GM19240 (cell line): ENCODE data around the gene BTK.
A peak's percentile ranks its signal among the peaks of the same experiment; 100 is the strongest.

Experiments
- DNase-seq: peaks from one replicate; pipeline ENCODE4 v3.0.0; 2011; ENCODE audit warnings: low spot score; ENCODE audit not compliant: insufficient read length

Gene BTK

DNA sequence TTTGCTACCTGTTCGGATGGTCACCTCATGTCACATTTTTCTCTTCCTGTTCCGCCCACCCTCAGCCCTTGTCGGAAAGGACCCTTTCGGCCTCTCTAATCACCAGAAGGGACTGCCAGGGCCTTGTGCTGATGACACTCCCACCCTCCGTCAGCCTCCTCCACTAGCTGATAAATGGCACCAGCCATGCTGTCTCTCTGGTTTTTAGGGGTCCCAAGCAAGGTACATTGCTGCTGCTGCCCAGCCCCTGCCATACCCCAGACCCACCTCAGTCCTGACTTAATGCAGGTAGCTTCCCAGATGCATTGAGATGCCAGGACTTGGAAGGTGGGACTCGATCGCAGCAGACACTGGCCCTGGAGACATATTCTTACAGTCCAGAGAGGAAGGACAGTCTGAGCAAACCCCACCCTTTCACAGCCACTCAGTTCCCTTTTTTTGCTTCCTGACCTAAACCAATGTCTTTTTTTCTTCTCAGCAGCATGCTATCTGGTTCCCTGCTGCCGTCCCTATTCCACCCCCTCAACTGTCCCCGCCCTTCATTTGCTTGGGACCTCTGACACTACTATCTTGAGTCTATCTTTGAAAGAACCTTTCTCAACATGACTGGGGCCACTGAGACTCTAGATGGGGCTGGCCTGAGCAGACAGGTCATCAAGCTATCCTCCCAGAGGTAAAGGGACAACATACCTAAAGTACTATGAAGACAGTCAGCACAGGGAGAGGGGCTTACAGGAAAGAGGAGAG is at the start of gene BTK:
Gene BTK, minus strand, starts transcription at position 397 of the 747 bp plus-strand sequence. CDS start 10,907 bp downstream, outside the sequence.
- no peak for DNase-seq

DNA sequence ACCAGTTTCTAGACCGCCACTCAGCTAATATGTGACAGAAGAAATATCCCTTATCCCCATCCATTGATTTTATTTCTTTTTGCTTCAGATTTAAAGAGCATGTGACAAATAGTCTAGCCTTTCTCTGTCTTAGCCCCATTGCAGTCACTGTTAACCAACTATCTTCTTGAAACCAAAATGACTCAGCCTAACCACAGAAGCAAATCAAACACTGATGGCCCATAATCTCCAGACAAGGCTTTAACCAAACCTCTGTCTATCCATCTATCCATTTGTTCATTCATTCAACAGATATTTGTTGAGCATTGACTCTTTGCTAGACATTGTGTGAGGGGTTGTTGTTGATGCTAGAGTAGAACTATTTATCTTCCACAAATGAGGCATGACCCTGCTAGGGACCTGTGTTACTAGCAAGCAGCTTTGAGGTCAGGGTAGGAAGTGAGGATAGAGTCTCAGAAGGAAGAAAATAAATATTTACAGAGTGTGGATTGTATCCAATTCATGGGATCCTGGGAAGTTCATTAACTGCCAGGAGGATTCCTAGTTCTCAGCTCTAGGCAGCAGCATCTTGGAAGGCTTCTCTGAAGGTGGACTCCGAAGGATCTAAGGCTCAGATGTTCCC is 44.6 kb upstream of the BTK start:
- no peak for DNase-seq

DNA sequence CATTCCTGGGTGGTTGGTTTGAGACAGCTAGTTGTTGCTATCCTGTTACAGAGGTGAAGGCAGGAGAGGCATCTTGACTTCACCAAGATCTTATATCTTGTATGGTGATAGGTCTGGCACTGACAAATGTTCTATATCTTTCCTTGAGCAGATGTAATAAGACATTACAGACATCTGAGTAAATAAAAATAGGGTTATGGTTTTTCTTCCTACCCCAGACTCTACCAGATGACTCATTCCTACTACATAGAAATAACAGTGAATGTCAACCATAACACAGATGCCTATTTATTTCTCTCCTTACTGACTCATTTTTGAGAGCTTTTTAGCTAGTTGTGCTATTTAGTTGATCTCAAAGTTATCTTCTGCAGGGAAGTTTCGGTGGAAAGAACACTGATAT is 43.9 kb upstream of the BTK start:
- no peak for DNase-seq

DNA sequence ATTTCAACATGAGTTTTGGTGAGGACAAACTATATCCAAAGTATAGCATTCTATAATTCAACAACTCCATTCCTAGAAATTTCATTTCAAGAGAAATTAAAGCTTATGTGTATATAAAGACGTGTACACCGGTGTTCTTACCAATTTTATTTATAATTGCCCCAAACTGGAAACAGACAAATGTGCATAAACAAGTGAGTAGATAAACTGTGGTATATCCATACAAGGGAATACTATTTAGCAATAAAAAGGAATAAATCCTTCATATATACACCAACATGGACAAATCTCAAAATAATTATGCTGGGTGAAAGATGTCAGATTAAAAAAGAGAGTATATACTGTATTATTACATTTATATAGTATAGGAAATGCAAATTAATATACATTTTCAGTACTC is 42.0 kb upstream of the BTK start:
- DNase-seq: no peak

DNA sequence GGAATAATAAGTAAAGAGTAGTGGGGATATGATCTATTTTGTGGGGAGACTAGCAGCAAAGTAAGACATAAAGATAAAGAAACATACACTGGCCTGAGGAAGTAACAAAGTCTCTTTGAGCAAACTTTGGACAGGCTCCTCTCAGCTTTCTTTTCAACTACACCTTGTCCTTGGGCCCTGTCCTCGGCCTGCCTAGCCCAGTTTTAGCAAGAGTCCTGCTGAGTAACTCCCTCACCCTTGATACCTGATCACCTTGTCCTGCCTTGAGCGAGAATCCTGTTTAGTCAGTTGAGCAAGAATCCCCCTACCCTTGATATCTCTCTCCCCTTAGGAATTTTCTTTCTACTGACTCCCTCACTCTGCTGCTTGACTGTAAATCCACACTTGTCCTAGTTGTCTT is 33.5 kb upstream of the BTK start:
- DNase-seq: no peak

DNA sequence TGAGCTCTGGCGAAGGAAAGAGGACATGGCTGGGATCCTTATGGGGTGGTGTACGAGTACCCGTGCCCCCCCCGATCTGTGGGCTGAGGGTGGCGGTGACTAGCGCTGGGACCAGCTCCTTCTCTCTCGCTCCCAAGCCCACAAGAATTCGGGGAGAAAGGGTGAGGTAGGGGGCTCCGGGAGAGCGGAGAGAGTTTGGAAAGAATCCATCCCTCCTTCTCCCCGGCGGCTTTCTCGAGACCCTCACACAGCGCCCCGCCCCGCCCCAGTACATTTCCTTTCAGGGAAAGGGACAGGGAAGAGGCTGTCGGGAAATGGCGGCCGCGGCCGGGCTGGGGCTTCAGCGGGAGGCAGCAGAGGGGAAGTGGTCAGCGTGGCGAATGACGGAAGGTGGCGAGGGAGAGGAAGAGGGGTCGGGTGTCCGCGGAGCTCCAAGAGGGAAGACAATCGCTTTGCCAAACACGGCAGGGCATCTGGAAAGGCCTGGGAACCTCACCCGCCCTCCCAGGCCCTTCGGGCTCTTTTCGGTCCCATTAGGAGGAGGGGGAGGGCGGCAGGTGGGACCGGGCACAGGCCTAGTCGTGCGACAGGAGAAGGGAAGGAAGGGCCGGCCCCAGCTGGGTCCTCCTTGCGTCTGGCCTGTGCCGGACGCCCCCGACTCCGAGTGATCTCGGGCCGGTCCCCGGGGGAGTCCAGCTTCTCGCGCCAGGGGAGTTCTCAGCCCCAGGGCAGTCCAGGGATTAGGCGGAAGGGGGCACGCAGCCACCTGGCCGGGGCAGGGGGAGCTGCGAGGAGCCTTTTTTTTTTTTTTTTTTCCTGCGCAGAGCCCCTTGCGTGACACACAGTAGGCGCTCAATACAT is 32.2 kb upstream of the BTK start:
- no peak for DNase-seq

DNA sequence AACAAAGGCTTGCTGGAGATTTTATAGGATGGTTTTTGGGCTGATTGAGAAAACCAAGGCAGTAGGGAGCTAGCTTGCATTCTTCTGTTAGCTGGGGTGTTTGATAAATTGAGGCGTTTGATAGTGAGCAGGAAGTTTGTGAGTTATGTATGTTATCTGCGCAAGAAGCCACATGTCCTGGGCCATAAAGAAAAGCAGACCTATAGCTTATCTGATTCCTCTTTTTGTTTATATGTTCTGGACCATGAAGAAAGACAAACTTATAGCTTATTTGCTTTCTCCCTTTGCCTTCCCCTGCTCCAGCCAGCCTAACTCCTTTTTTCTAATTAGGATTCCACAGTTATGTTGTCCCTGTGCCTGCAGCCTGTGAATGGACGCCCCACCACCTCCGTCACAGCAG is 31.2 kb upstream of the BTK start:
- no peak for DNase-seq

DNA sequence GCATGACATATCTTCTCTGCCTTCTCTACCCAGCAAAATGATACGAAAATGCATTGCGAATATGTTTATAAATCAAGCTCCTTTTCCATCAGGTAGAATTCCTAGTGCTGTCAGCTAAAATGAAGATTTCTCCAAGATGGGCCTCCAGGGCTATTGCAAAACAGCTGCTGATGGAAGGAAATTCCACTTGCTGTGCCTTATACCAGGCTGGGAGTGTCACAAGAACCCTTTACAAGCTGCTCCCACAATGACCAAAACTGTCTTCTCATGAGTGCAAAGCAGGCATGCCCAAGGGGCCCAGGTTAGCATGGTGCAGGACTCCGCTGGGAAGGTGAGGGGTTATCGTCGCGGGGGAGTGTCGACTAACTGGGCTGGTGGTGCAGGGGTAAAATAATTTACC is 30.7 kb upstream of the BTK start:
- no peak for DNase-seq

DNA sequence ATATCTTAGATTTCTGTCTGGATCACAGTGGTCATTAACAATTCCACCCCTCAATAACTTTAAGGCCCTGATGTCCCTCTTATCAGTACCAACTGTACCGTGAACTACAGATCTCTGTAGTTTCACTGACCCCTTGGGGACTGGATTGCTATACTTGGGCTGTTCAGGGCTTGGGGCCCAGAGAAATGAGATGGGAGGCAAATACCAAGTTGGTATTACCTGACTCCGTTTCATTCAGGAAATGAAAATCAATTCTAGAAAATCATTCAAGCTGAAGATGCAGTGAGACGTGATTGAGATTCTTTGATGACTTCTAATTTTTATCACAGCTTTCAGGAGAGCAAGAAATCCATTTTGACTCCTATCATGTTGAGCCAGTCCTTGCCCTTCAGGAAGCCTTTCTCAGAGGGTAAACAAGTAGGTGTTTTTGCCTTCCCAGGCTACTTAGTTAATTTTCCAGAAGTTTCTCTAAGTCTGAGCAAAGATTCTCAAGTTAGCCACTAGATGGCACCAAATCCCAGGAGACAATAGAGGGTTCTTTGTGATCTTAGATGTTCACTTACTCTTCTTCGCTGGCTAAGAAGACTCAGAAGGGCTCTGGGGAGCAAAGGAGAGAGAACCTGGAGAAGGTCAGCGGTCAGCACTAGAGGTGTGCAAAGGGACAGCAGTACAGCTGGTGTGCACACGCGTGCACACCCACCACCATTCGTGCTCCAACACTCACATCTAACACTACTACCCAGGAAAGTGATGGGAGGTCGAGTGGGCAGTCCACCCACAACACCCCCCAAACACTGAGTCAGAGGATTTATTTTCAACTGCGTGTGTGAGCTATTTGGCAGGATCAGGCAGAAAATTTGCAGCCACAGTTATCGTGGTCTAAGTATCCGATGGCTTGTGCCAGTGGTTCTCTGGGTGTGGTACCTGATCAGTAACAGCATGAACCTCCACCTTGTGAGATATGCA is 29.5 kb upstream of the BTK start:
- peak; percentile 15 for DNase-seq

DNA sequence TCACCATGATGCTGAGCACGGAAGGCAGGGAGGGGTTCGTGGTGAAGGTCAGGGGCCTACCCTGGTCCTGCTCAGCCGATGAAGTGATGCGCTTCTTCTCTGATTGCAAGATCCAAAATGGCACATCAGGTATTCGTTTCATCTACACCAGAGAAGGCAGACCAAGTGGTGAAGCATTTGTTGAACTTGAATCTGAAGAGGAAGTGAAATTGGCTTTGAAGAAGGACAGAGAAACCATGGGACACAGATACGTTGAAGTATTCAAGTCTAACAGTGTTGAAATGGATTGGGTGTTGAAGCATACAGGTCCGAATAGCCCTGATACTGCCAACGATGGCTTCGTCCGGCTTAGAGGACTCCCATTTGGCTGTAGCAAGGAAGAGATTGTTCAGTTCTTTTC is 26.0 kb upstream of the BTK start:
- no peak for DNase-seq

DNA sequence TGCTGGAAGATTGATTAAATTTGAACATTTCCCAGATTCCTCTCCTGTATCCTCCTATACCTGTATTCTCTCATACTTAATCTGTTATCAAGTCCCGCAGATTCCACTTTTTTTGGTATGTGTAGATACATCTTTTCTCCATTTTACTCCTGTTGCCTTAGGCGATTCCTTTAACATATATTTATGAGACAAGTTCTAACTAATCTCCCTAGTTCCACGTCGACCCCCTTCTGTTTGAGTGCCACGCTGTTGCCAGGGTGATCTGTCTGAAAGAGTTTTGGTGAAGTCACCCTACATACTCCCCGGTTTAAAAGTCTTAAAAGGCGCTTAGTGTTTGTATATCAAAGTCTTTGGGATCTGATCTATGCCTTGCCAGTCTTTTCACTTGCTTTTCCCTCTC is 24.5 kb upstream of the BTK start:
- DNase-seq: no peak

DNA sequence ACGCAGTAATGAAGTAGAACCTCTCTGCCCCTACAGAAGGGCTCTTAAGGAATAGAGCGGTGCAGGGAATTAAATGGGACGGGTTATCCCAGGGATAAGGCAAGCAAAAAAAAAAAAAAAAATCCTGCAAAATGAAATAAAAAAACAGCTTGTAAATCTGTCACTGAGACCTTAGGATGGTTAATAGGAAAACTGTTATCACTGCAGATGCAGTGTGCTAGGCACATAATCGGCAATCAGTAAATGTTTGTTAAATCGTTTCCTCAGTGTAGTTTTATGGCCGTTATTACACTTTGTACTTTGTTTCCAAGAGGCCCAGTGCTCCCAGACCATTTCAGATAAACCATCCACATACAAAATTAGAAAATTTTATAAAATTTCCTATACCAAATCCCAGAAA is 23.1 kb upstream of the BTK start:
- no peak for DNase-seq

DNA sequence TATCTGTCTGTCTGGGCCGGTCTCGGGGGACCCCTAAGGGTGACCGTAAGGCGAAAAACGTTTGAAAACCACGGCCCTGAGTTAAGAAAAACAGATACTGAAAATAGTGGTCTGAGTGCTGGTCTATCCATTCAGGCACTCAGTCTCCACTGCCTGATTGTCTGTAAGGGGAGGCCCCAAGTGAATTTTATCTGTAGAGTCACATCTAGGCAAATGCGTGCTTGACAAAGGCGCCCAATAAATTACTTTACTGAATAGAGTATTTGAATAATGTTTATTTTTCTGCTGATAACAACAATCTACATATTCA is 22.5 kb upstream of the BTK start:
- no peak for DNase-seq

DNA sequence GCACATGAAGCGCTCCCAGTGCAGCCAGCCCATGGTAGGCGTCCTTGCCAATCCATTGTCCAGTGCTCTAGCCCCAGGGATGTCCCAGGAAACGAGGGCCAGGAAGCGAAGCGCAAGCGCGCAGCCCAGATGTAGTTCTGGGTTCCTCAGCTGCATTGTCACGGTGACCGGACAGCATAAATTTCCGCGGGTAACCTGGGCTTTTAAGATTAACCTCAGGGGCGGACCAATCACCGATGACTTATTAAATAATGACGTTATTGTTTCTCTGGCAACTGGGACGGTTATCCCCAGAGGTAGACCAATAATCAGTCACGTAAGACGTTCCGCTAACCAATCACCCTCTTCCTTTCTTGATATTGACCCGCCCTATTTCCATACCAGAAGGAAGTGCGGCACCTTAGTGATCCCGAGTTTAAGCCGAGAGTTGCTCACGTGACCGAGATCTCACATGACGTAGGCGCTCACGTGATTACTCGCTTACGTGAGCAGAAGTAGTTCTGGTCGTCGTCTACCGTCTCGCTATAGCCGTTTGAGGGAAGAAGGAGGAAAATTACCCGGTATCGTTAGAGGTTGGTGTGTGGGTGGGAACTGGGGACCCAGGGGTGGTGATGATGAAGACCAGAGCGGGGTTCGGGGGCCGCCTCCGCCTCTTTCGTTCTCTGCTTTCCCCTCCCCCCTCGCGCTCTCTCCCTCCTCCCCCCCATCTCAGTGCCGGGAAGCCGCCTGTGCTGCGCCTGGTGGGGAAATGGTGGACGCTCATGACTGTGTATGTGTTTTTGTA is 21.9 kb upstream of the BTK start, which contains the start of the genes GLA and HNRNPH2:
Gene GLA, minus strand, starts transcription at position 178 of the 784 bp plus-strand sequence. Its CDS starts 22 bp downstream, at position 156.
Gene HNRNPH2, plus strand, starts transcription at position 475 of the 784 bp plus-strand sequence. CDS start 3,767 bp downstream, outside the sequence.
- no peak for DNase-seq

DNA sequence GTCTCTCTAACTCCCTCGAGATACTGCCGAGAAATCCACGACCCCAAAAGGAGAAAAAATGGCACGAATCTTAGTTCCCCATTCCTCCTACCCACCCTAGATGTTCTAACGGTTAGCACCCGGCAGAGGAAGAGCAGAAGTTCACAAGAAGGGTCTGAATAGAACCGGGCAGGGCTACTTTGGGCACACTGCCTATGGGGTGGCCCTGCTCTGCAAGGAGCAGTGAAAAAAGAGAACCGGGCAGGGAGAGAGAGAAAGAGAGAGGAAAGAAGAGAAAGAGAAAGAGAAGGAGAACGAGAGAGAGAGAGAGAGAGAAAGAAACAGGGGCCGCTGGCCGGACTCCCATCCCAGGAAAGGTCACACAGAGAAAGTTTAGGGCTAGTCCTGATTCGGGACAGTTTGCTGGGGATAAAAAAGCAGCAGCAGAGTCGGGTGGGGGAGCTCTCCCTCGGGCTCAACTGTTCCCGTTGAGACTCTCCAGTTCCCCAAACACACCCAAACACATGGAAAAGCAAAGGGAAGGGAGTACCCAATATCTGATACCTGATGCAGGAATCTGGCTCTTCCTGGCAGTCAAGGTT is 21.3 kb upstream of the BTK start:
- no peak for DNase-seq

DNA sequence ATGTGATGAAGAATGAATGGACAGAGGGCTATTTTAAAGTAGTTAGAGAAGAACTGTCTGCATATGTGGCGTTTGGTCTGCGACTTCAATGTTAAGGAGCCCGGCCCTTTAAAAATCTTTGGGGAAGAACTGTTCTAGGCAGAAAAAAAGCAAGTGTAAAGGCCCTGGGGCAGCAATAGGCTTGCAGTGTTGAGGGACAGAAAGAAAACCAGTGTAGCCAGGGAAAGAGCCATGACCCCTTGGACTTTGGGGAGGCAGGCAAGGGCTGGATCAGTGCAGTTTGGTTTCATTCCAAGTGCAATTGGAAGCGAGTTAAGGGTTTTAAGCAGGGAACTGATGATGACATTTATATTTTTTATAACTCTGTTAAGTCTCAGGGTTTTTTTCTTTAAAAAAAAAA is 13.8 kb upstream of the BTK start:
- DNase-seq: no peak

DNA sequence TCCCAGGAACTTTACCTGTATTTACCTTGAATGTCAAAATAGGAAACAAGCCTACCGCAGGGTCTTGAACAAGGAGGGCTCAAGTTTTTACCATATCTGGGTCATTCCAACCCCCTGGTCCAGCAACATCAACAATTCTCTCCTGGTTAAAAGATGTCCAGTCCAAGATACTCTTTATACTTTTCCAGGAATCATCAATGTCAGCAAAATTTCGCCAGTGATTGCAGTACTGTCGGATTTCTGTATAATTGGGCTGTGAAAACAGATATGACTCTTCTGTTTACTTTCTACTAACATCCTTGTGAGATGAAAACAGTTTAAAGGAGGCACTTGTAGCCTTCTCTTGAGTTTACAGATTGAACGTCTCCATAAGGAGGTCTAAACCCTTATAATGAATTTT is 12.7 kb upstream of the BTK start:
- DNase-seq: no peak

DNA sequence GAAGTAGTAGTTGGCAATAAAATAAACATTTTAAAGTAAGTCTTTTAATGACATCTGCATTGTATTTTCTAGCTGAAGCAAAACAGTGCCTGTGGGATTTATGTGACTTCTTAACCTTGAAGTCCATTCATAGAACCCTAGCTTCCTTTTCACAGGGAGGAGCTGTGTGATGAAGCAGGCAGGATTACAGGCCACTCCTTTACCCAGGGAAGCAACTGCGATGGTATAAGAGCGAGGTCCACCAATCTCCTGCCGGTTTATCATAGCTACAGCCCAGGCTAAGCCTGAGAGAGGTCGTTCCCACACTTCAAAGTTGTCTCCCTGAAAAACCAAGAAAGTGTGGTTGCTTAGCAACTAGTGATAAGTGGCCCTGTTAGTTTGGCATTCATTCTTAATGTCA is 11.8 kb upstream of the BTK start:
- no peak for DNase-seq

DNA sequence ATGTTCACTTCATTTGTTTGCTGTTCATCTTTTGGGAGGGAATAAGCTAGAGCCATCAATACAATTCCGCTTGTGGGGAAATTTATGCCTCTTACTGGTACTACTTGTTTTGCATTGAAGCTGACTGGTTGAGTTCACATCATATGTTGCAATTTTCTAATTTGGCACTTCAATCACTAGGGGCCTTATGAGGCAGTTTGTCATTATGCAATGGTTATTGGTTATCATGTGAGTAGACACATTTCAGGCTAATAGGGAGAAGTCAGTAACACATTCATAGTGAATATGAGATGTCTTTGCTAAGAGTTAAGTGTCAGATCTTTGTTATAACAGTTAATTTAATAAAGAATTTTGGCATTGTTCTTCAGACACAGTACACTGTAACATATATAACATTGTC is 9.8 kb upstream of the BTK start:
- no peak for DNase-seq

DNA sequence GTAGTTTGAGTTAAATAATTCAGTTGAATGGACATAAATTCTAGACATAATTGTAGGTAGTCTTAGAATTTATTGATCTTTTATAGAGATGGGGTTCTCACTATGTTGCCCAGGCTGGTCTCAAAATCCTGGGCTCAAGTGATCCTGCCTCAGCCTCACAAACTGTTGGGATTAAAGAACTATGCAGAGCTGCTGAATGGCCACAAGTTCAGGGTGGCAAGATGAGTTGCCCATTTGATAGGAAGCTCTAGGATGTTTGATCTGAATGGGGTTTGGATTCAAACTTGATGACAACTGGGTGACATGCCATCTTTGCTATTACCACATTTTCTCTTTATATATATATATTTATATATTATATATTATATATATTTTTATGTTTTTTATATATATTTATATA is 8.4 kb upstream of the BTK start:
- DNase-seq: no peak
